ENCODE data around the gene PDSS2. TPM values are rescaled to one million over a fixed set of nuclear protein-coding genes. Genes with fewer than 3 reads are reported as not detected.

The PDSS2 gene
- total RNA-seq, 1 experiment from 2014 or later = 12.1 TPM

- Histone ChIP-seq H2BK5ac (ENCODE audit: insufficient read length, low read length) (no peak overlapping the region), H4K8ac (replicated peaks; ENCODE audit: insufficient read length, low read depth, low read length) (no peak overlapping the region), H2BK12ac (ENCODE audit: insufficient read length, low read depth, low read length) (no peak overlapping the region), H3K27ac (ENCODE audit: insufficient read length, low read depth, low read length) (no peak overlapping the region), H3K9me3 (ENCODE audit: control insufficient read depth, low read depth, low read length) (no peaks in the 10 kb centered on the region), H3K79me1 (ENCODE audit: insufficient read depth, low read depth, low read length, poor library complexity, severe bottlenecking) (no peaks in the 10 kb centered on the region), H2AK5ac (ENCODE audit: insufficient read length, low read length) (no peak overlapping the region), H2BK20ac (ENCODE audit: low read depth, low read length, poor library complexity, severe bottlenecking) (no peak overlapping the region), H3K23ac (ENCODE audit: insufficient read length, low read depth, low read length) (no peak overlapping the region), H3K79me2 (ENCODE audit: insufficient read depth, low read length) (no peaks in the 10 kb centered on the region), H4K20me1 (ENCODE audit: control insufficient read depth, insufficient read depth, insufficient read length) (no peaks in the 10 kb centered on the region), H4K5ac (ENCODE audit: insufficient read length, low read depth, low read length) (no peak overlapping the region), H3K4me1 (ENCODE audit: insufficient read depth, low read length) (no peaks in the 10 kb centered on the region), H3K4me2 (ENCODE audit: insufficient read depth, insufficient read length, low read length) (no peak overlapping the region), H3K27me3 (ENCODE audit: insufficient read depth, low read length) (no peaks in the 10 kb centered on the region), H4K91ac (ENCODE audit: insufficient read length, low read depth, low read length) (no peak overlapping the region), H3K9ac (ENCODE audit: extremely low read depth, insufficient read length, low read length) (no peak overlapping the region), H3K4ac (ENCODE audit: low read depth, low read length) (no peak overlapping the region), H3T11ph (ENCODE audit: low read length) (no peak overlapping the region), H2BK120ac (ENCODE audit: low read depth, low read length, poor library complexity, severe bottlenecking) (no peak overlapping the region), H3K14ac (ENCODE audit: insufficient read depth, low read length) (no peak overlapping the region), H3K18ac (ENCODE audit: insufficient read length, low read depth, low read length) (no peak overlapping the region), H3K23me2 (ENCODE audit: insufficient read length, low read depth, low read length, poor library complexity, severe bottlenecking) (no peaks in the 10 kb centered on the region), H2BK15ac (ENCODE audit: low read depth, low read length) (no peak overlapping the region), H3K56ac (ENCODE audit: insufficient read length, low read depth, low read length) (no peak overlapping the region), H2AFZ (ENCODE audit: low read length) (no peak overlapping the region)
- H3K36me3 Mint-ChIP-seq (ENCODE audit: insufficient read depth in 1 of 3, low read depth in 3 of 3) = peaks cover 0 to 14% (median 7%) of the 10 kb centered on the region in 3 experiments; a peak in 5 of 7 replicates
- H3K4me3 Mint-ChIP-seq = no peak overlapping the region
- no peaks in the 10 kb centered on the region for H3K4me1 Mint-ChIP-seq
- DNase-seq = no peak
- TF ChIP-seq CTCF (conservative IDR thresholded peaks at IDR 0.05) = no peak
- H3K9me3 Mint-ChIP-seq = peaks cover 4 to 8% of the 10 kb centered on the region in 2 experiments
- no peak overlapping the region for H3K27ac Mint-ChIP-seq
- H3K27me3 Mint-ChIP-seq (ENCODE audit: low read depth) = no peaks in the 10 kb centered on the region
Measured at GRCh38 chr6:107390685-107391435, 68.5 kb downstream of the PDSS2 start.
